CD4-positive, alpha-beta T cell treated with Interleukin-4 for 1 hour (primary cell): ENCODE measurements around the gene ADCY6.

Experiments used
- DNase-seq, 2 donors: peaks; one replicate each; pipeline ENCODE4 v3.0.0-alpha.2; 2020 to 2022

The ADCY6 gene

DNA sequence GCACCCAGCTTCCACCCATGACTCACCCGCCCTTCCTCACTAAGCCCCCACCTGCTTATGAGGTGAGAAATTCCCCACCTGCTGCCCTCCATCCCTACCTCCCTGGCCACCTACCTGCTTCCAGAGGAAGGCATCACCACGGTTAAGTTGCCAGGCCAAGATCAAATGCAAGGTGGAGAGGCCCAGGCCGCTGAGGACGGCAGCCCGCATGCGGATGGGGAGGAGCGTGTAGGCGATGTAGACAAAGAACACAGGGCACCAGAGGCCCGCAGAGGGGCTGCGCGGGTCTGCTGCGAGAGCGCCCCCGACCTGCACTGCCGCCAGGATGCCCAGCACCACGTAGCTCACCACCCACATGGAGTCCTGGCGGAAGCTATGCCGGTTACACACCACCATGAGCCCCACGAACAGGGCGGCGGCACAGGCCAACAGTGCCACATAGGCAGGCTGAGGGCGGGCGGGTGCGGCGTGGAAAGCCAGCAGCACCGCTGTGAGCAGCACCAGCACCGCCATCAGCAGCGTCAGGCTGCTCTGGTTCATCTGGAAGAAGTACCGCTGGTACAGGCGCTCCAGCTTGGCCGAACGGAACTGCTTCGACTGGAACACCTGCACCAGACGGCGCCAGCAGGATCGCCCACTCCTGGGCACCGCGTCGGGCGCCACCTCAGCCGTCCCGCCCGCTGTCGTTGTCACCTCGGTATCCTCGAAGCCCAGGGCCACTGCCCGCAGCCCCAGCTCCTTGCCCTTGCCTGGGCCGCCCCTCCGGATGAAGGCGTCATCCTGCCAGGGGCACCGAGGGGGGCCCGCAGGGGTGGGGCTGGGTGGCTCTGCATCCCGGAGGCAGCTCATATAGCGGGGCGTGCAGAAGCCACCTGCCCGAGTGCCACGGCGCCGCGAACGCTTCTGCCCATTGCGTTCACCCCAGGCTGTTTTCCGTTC is 6.2 kb downstream of the ADCY6 start:
- no peak for DNase-seq

DNA sequence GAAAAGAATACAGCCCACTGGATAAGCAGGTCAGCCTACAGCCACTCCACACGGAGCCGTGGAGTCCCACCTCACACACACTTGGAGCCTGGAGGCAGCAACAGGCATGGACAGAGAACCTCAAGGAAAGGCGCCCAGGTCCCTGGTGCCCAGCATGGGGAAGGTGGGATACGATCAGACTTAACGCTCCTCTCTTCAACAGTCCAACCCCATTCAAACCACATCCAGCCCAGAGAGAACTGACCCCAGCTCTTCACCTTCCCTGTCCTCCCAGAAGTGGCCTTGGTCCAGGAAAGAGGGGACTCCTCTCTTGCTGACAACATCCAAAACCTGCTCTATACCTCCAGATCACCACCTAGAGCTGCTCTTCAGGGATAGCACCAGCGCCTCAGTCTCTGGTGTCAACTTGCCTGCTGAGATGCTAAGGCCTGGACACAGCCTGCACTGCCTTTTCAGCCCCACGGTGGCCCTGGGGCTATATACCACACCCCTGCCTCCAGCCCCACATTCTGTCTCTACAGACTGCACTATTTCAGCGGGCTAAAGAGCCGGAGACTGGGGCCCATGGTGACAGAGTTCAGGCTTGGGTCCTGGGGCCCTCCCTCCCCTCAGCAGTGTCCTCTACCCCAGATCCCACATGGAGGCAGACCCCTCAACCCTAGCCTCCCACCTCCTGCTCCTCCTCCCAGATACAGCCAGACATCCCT is 7.0 kb downstream of the ADCY6 start:
- DNase-seq: no peak

DNA sequence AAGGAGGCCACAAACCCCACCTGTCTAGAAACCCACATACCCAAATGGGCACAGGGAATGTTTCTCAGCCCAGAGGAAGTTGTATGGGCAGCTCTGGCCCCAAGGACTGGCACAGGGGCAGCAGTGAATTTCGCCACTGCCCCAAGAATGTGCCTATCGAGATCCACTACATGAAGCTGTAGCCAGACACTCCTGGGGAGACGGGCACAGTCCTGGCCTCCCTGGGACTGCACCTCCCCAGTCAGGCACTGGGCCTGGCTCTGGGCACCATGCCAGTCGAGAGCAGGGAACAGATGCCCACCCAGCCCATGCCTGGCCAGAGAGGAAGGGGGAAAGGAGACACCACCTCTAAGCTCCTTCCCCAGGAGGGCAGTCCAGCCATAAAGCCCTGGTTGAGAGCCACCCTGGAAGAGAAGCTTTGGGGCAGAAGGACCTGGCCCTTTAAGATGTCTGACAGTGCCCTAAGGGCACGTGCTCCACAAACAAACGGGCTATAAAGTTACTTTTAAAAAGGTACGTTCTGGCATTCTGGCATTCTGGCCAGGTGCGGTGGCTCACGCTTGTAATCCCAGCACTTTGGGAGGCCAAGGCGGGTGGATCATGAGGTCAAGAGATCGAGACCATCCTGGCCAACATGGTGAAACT is 8.4 kb downstream of the ADCY6 start:
- DNase-seq: no peak

DNA sequence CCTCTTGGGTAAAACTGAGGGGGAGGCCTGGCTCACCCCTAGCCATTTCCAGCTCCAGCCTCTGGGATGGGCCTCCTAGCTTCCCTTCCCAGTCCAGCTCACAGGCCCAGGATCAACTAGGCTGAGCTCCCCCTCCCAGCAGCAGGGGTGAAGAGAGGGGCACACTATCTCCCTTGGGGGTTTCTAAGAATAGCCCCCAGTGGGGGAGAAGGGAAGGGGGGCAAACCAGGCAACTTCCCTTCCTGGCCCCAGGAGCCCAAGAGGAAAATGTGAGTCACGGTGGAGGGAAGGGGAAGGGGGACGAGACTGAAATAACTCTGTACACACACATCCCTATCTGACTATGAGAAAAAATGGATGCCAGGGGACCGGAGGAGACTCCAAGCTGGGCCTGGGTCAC is 9.0 kb downstream of the ADCY6 start:
- no peak for DNase-seq

DNA sequence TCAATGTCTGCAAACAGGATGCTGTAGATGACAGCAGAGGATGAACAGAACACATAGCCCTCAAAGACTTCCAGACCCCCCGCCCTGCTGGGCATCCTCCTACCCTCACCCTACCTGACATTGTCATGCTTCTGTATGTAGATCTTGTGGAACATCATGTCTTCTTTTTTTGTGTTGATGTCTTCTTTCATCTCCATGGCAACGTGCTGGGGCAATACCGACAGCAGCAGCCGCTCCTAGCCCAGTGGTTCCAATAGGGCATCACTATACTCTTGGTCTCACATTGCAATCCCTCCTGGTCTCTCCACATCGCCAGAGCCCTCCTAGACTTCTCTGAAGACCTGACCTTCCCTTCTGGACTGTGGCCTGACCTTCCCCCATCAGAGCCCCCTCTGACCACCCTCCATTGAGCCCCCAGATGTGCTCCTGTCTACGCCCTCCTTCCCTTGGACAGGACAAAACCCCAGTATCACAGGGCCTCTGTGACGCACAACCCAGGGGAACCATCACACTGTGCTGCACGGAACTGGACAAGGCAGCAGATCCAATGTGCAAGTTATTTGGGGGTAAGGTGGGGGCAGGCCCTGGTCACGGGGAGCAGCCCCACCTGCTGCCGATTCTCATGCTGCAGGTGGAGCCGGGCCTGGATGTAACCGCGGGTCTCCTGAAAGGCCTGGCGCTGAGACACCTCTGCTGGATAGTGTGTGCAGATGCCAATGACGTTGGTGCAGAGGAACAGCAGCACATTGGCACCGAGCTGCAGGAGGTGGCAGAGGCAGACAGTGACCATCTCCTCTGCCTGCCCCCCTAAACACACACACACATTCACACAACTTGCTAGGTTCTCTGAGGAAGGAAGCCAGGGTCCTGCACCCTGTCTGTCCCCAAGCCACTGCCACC is 11.1 kb downstream of the ADCY6 start:
- no peak for DNase-seq

DNA sequence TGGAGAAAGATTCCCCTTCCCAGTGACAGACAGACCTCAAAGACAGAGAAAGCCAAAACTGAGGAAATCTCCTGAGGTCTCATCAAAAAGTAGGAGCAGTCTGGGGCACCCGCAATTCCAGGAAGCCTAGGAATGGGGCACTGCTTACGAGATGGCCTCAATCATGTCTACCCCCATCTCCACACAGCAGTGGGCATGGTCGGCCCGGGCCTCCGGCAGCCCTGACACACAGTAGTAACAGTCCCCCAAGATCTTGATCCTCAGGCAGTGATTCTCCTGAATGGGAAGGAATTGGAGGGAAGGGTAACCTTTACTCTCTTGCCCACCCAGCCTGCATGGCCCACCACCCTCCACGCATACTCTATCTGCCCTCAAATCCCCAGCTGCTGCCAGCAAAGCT is 11.9 kb downstream of the ADCY6 start:
- no peak for DNase-seq

DNA sequence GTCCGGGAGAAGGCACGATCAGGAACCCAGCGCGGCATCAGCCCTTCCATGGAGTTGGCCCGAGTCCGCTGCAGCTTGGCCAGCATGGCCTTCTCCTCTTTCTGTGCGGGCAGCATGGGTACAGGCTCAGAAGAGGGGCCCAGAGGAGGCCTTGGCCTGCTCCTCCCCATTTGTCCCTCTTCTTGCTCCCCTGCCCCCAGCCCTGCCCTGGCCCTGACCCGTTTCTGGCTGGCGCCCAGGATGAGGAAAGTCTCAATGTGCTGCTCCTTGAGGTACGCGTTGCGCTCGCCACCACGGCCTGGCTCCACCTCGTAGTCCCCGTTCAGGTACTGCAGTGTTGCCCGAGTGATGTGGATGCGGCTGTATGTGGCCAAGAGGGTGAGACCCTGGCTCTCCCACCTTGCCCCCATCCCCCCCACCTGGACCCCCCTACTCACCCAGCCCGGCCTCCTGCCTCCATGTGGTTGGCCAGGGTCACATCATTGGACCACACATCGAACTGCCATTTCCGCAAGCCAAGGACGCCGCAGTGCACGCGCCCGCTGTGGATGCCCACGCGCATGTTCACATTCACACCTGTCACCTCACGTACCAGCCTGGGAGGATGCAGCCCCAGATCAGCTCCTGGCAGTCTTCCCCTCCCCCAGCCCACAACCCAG is 12.8 kb downstream of the ADCY6 start:
- DNase-seq: no peak

DNA sequence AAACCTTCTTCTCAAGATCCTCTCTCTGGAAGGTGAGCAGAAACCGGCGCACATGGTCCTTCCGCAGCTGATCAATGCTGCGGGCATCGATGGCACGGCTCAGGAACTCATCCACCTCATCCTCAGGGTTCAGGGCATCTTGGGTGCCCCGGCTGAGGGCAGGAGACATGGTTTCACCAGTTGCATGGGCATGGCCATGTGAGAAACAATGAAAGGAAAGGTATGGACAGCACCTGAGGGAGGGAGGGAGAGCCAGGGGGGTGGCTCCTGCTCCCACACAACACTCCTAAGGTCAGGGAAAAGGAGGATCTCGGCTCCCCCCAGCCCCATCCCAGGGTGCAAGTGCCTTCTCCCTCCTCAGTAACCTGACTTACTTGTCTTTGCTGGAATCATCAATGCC is 13.6 kb downstream of the ADCY6 start:
- no peak for DNase-seq

DNA sequence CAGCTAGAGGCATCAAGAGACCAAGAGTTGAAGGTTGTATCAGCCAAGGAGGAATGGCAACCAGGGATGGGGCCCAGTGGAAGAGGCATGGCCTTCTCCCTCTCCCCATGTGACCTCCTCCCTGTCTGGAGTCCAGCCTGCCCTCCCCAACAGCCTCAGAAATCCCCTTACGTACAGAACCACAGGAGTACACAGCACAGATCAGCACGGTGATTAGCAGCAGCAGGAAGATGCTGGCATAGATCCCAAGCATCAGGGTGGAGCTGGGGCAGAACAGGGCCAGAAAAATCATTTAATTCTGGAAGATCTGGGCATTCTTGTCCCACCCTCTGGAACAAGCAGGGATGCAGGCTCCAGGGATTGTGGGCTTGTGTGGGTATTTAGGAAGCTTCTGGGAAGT is 14.4 kb downstream of the ADCY6 start:
- DNase-seq: no peak

DNA sequence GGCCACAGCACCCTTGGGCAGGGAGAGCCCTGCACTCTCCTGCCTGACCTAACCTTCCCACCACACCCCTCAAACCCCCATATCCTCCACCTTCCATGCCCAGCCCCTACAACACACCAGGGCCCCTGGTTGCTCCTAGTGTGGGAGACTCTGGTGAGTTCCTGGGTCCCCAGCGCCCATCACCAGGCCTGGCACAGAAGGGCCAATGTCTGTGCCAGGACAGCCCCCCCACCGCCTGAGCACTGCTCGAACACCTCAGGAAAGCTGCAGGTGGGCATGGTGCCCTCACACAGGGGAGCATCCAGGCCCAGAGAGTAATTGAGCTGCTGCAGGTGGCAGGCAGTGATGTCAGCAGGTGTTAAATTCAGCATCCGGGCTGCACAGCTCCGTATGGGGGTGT is 15.2 kb downstream of the ADCY6 start:
- DNase-seq: no peak

DNA sequence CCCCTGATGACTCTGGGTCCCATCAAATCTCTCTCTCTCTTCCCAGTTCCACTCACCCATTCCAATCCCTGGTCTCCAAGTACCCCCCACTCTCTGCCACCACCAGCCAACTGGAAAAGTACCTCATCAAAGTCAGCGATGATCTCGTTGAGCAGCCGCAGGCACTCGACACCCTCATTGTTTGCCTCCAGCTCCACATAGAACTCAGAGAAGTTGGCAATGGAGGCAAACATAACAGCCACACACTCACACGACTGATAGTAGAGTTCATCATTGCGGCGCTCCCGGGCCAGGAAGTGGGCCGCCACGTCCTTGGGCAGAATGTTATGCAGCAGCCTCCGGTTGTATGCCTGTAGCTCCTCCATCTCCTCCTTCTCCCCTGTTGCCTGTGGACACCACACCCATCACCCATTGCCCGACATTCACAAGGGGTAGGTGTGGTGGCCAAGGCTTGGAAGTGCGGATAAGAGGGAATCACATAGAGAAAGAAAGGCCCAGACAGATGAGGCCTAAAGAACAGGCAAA is 17.2 kb downstream of the ADCY6 start:
- no peak for DNase-seq

DNA sequence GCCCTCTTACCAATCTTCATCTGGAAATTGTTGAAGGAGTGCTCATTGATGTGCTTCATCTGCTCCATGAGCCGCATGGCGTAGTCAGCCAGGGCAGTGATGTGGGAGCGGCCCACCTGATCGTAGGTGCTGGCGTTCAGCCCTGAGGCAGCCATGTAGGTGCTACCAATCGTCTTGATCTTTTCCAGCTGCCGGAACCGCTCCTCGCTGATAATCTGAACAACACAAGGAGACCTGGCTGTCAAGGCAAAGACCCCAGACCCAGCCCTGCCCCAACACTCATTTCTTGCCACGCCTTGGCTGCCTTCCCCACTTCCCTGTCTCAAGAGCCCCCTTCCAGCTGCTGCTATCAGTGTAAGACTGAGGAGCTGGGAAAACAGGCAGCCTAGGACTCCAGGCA is 18.1 kb downstream of the ADCY6 start:
- DNase-seq: no peak

DNA sequence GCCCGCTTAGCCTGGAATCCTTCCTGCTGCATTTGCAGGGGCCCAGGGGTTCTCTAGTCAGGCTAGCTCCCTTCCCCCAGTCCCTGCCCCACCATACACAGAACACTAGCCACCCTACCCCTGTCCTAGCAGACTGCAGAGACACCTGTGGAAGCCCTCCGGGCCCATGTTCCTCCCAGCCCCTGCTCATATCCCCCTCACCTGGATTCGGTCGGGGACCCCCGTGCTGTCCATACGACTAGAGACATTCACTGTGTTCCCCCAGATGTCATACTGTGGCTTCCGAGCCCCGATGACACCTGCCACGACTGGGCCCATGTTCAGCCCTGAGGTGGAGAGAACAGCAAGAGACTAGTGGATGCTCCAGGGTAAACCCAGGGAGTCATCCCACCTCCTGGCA is 20.2 kb downstream of the ADCY6 start:
- no peak for DNase-seq

DNA sequence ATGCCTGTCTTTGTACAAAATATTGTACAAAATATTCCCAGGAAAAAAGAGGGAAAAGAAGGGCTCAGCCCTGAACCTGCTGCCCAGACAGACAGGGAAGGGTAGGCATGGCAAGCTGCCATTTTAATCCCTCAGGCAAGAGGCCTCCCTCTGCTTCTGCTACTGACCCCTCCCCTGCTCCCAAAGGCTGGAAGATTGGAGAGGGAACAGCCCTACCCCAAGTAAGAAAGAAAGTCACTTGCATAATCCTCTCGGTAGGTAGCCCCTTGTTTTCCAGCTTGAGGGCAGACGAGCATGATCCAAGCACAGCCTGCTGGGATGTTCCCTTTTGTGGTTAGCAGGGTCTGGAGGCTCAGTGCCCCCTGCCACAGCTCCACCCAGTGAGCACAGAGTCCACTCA is 20.7 kb downstream of the ADCY6 start:
- no peak for DNase-seq

DNA sequence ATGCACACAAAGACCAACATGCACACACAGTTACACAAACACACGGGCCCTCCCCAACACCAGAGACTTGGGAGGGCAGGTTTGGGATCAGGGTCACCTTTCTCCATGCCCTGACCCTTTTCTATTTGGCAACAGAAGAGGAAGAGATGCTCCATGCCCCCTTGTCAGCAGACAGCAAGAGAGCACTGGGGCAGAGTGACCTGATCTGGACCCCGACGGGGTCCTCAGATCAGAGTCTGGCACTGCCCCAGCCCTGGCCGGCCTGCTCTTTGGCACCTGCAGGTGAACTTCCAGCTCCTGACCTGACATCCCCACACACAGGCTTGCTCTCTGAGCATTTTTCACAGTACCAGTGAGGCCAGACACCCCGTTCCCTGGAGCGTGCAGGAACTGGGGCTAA is 21.4 kb downstream of the ADCY6 start:
- no peak for DNase-seq

DNA sequence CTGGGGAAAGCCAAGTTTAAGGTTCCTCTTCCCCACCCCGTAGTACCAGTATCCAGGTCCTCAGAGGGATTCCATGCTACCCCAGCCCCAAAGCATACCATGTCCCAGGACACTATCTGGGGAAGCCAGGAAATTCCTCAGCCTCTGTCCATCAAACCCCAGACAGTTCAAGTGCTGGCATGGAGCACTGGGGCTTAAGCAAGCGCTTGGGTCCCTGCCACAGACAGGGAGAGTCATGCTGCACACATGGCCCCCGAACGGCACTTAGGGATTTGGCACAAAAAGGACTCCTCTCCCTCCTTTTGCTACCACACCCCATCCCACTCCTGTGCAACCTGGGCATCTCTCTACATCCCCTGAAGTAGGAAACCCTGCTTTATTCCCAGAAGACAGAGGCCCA is 21.8 kb downstream of the ADCY6 start:
- DNase-seq: no peak

DNA sequence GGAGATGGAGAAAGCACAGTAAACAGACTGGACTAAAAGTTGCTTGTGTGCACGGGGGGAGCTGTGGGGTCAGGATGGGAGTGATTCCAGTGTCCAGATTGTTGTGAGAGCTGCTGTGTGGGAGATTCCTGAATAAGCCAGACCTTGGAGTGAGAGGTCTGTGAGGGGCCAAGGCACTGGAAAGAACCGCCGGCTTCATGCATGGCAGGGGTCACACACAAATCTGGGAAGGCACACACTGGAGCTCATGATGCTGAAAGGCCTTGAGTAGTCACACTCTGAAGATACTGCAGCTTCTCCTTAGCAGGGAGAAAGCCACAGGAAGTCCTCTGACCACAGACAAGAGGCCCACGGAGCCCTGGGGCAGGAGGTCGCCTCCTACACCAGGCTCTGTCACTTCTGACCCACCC is 23.1 kb downstream of the ADCY6 start:
- peak in 1 of 2 donors; percentile 6 for DNase-seq

DNA sequence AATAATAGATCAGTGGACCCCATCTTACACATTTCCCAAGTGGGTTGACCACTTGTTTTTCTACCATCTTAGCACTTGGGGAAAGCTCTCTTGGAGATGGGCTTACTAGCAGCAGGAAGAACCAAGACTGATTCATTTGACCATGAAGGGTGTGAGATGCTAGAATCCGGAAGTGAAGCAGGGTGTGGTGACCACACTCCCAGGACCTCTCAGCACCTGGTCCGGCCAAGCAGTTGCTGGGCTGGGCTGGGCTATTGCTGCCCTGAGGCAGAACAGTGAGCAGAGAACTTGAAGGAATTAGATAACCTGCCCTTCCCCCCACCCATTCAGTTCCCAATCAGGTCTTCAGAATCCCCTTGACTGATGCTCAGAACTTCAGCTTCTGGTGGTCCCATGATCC is 24.4 kb downstream of the ADCY6 start:
- no peak for DNase-seq

DNA sequence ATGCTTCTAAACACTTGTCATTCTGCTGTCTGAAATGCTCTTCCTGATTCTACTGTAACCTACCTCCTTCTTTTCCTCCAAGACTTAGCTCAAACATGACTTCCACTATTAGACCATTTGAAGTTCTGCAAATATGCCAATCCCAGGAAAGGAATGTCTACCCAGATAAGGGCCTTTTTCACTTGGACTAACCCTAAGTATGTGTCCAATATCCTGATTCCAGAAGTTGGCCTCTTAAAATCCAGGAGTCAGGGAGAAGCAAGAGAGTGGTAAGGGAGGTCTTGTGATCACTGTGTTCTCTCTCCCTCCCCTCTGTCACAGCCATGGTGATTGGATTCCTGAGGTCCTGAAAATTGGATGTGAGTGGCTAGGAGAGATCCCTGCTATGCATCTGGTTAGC is 30.2 kb downstream of the ADCY6 start:
- no peak for DNase-seq

DNA sequence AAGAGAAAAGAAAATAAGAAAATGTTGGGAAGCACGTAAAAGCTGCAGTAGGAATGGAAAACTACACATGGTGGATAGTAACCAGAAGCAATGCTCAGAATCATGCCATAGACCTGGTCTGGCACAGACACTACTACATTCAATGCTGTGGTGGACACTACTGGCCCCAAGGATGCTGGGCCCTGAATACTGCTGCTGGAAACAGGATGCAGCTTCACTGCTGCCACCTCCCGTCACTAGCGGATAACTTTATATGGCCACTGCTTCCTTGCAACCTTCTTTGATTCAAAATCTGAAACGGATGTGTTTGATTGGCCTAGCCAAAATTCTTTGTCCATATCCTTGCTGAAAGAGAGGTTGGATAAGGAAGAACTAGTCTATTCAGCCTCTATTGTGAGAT is 30.7 kb downstream of the ADCY6 start:
- DNase-seq: no peak

DNA sequence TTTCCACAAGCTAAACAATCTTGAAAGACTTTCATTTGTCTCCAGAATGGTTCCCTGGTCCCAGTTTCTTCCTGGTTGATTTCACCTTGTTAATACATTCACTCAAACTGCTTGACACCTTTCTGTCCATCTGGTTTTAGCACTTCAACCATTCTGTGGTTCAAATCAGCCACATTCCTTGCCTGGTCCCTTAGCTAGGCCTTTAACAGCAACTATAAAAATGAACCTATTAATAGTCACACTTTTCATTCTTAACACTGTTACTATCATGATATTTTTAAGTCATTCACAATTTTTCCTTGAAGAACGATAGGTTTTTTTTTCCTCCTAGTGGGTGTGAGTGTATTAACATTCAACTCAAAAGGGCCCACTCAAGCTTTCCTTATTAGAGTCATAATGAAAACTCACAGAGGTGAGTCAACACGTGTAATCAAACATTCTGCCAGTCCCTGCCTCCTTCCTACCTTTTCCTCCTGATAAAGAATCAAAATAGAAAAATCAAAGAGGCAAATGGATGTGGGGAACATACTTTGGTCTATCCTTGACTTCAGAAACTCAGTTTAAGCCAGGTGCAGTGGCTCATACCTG is 38.0 kb downstream of the ADCY6 start:
- DNase-seq: no peak

DNA sequence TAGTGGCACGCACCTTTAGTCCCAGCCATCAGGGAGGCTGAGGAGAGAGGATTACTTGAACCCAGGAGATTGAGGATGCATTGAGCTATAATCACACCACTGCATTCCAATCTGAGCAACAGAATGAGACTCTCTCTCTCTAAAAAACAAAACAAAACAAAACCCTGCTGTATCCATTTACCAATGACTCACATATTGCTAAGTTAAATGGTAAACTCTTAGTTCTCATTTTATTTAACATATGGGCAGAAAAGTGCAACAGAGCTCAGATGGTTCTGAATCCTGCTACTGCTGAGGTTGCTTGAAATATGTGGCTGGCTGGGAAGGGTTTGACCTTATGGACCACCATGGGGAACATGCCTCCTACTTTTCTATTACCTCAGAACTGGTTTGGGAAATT is 38.7 kb downstream of the ADCY6 start:
- no peak for DNase-seq
